Stimulated activated CD4-positive, alpha-beta T cell treated with anti-CD3 and anti-CD28 coated beads, TNF-alpha, amount 100 ng/mL, for 24 hours (primary cell): ENCODE results near the gene ARID5A.
A peak's percentile ranks its signal among the peaks of the same experiment; 100 is the strongest.
"Not testable (repeated sequence)": the region's sequence is repeated elsewhere in the genome, so short reads cannot be mapped to it uniquely, and the experiment has no call there.

Experiments
- DNase-seq, 3 experiments: peaks; one replicate each; pipeline ENCODE4 v3.0.0-alpha.2; 2020; ENCODE audit warnings: low read depth in 3 of 3

The ARID5A gene

DNA sequence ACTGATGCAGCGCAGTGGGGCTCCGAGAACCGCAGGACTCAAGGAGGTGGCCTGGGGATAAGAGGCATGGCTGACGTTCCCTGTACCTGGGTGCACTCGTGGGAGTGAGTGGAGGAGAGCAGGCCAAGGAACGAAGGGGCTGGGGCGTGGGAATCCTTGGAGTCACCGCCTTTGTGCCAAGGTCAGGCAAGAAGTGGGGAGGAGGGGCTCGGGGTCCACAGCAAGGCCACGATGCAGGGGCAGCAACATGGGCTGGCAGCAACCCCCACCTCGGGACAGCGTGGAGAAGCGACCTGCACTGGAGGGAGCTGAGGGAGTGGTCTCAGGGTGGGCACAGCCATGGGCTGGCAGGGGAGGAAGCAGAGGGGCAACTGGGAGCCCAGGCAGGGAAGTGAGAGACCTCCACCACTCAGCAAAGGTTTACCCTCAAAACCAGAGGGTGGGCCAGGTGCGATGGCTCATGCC lies 18.6 kb downstream of the ARID5A start:
- DNase-seq: no peak

DNA sequence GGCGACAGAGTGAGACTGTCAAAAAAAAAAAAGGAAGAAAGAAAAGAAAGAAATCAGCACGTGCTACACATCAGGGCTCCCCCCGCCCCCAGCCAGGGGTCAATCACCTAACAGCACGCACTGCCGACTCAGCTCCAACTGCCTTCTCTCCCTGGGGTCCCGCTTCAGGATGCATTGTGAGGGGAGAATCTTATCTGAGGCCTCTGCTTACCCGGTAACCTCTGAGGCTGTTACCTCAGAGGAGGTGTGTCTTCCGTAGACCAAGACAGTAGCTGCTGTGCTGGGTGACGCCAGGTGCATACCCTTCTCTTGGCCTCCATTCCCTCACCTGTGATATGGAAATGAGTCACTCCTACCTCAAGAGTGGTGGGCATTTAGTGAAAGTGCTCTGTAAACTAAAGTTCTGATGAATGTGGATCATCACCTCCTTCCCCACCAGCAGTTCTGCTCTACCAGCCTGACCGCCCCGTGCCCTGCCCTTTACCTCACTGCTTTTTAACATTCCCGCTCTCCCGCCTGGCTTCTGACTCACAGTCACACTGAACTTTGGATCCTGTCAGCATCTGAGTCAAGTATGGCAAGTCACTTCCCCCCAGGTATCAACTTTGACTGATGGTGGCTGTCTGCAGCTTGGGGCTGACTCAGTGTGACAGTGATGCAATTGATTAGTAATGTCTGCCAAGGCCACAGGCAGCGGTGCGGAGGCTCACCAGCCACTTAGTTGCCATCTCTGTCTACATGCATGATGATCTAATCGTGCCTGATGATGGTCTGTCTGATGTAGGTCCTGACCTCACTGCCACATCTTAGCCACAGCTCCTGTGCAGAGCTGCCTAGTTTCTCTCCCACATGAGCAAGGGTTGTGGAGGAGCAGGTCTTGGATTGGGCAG lies 20.1 kb downstream of the ARID5A start:
- peak; percentile 41 to 68 (median 46) for DNase-seq

DNA sequence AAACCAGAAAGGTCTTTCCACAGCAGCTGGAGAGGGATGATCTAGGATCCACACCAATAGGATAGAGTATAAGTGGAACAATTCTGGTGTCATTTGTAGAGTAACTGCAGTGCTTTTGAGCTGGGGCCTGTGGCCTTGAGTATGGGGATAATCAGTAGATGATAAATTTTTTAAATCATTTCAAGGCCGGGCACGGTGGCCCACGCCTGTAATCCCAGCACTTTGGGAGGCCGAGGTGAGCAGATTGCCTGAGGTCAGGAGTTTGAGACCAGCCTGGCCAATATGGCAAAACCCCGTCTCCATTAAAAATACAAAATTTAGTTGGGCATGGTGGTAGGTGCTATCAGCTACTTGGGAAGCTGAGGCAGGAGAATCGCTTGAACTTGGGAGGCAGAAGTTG lies 20.9 kb downstream of the ARID5A start:
- not testable (repeated sequence) for DNase-seq

DNA sequence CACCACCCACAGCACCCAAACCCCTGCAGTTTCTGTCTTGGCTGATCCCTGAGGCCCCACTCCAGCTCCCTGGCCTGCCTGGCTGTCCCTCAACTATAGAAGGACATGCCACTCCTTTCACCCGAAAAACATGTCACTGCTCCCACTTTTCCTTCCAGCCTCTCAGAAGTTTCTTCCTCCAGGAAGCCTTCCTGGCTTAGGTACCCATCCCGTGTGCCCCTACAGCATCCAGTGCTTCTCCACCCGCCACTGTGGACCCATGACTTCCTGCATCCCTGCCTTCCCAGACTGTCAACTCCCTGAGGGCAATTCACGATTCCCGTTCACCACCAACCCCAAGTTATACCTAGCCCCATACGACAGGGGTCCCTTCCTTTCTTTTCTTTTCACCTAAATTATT lies 21.5 kb downstream of the ARID5A start:
- no peak for DNase-seq

DNA sequence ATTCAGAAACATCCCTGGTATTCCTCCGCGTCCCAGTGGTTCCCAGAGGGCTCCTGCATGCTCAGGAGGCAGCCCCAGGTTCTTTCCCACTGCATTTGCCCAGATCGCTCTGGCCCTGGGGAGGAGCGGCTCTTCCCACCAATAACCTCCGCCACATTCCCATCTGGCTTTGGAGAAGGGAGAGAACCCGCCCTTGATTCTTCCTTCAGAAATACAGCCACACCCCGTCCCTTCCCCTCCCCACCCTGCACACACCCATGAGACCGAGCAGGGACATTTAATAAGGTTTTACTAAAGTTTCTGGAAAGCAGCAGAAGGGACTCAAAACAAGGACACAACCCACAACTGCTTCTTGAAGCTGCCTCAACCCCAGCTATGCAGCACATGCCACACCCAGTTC lies 21.9 kb downstream of the ARID5A start:
- DNase-seq: no peak

DNA sequence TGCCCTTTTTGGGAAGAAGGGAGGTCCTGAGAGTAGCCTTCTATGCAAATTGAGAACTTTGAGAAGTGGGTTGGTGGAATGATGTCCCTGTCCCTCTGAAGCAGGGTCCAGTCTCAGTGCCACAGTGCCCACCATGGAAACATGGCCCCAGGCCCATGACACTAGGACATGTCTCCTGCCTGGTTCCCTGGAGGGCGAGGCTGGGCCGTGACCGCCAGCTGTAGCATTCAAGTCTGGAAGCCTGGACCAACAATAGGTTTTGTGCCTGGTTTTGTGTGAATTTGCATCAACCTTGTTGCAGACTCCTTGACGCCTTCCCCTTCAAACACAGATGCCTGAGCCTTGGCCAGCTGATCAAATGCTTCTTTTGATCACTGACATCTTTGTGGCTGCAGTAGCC lies 27.5 kb downstream of the ARID5A start:
- DNase-seq: no peak

DNA sequence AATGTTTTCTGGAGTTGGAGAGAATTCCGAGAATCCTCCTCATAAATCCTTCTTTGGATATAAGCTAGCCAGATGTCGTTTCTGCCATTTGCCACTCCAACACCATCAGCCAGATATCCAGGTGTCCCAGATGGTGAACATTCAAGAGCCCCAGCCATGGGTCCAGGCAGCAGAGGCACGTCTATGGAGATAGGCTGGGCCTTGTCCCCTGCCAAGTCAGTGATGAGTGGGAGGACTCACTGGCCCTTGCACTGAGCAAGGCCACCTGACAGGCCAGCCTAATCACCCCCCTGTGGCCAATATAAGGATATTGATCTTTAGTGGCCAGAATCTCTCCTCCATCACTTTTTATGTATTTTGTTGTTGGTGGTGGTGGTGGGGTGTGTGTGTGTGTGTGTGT lies 28.0 kb downstream of the ARID5A start:
- no peak for DNase-seq

DNA sequence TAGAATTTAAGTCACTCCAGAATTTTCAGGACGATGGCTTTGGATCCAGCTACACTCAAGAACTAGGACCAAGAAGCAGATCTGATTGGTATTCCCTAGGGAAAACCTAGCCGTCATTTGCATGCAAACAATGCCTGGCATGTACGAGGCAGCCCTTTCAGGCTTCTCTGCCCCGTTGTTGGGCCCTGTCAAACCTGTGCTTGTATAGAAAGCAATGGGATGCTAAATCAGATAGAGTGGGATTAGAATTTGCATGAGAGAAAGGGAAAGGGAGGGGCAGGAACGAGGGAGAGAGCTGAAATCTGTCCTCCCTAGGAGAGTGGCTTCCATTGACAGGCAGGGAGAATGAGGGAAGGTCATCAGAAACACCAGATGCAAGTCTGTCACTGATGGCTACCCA lies 28.6 kb downstream of the ARID5A start:
- no peak for DNase-seq

DNA sequence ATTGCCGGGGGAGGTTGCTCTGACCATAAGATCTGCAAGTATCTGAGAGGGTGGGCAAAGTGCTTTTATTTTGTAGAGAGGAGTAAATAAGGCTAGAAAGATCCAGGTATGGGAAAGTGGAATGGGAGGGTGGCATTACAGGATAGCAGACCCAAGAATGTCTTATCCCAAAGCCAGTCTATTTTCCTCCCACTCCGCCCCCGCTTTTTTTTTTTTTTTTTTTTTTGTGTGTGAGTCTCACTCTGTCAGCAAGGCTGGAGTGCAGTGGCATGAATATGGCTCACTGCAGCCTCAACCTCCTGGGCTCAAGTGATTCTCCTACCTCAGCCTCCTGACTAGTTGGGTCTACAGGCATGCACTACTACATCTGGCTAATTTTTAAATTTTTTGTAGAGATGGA lies 31.5 kb downstream of the ARID5A start:
- no peak for DNase-seq

DNA sequence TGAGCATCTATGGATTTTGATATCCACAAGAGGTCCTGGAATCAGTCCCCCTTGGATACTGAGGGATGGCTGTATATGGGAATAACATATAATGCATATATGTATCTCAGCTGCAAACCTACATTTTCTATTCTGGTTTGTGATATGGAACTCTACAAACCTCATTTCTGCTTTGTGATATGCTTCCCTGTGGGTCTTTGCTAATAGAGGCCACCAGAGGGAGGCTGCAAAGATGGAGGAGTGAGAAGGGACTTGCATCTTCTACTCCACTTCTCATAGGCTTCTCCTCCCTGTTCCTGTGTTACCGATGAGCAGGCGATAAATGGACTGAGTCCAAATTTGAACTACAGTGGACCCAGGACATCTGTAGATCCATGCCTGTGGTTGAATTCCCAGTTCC lies 37.8 kb downstream of the ARID5A start:
- DNase-seq: no peak

DNA sequence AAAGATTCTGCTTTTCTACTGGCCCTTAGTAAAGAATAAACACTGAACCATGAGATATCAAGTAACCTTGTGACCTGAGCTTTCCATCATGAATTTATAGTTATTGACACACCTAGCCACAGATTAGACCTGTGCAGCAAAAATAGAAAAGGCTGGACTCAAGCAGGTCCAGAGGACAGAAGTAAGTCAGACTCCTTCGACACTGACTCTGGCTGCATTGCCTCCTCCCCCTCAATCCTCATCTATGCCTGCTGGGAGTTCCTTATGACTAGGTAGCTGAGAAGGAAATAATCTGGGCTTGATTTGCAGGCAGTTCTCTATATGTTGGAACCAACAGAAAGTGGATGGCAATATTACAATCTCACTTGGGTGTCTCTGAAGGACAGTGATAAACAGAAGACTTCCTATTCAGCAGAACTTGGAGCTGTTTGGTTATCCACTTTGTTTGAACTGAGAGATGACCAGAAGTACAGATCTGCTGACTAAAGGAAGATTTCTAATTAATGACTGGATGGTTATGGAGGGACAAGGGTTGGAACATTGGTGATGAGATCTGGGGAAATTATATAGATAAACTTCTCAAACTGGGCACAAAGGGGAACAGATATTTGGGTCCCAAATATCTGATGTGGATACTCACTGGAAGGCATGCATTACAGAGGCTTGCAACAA lies 39.4 kb downstream of the ARID5A start:
- DNase-seq: no peak

DNA sequence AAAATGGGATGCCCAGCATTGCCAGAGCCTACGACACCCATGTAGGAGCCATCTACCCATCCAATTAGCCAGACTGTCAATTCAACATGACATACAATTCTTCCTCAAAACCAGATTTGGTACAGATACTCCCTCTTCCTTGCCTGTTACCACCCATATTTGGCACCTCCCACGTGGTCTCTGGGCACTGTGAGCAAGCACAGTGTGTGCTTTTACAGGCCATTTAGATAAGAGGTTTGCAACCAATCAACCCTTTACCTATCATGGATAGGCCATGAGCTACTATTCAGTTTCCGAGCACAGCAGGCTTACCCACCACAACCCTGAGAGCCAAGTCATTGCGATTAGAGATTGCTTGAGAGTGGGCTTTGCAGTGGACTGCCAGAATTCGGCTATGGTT lies 40.9 kb downstream of the ARID5A start:
- DNase-seq: no peak

DNA sequence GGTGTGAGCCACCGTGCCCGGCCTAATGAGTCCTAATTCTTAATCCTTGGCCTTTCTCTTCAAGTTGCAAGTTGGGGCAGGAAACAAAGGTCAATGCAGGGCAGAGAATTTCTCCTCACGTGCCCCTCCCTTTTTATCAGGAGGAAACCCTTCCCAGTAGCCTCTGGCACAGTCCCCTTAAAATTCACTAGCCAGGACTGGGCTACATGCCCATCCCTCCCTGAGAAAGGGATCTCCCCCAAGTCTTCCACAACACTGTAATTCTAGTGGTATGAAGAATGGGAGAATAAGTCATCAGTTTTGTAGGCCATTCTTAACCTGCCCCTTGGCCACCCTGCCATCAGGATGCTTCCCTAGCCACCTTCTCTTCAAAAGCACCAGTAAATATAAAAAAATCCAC lies 42.2 kb downstream of the ARID5A start:
- DNase-seq: no peak

DNA sequence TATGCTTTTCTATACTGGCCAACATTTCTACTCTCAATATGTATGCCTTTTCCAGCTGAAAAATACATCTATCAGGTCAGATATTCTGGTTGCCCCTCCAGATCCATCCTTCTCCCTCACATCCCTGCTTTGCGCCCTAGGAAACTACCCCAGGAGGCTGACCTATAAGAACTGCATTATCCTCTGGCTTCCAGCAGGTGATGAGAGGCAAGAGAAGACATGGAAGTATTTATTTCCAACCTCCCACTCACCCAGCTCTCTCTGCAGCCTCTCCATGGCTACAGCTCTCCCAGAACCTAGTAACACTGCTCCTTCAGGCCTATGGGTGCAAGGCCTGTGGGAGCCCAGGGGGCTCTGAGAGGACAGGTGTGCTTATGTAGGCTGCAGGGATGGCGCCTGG lies 42.9 kb downstream of the ARID5A start:
- DNase-seq: no peak

DNA sequence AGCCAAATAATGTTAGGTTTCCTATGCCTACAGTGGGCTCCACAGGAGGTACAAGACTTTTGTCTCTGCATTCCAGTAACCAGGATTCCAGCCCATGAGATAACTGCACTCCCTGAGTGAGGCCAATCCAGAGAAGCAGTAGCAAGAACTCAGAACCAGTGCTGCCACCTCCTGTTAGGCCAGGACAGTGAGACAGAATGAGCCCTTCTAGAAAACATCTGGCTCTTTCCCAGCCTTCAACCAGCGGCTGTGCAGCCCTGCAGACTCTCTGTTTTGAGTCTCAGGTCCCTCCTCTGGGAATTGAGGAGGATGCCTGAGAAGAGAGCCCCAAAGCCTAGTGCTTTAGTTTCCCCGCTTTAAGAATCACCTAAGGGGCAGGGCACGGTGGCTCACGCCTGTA lies 44.2 kb downstream of the ARID5A start:
- no peak for DNase-seq

DNA sequence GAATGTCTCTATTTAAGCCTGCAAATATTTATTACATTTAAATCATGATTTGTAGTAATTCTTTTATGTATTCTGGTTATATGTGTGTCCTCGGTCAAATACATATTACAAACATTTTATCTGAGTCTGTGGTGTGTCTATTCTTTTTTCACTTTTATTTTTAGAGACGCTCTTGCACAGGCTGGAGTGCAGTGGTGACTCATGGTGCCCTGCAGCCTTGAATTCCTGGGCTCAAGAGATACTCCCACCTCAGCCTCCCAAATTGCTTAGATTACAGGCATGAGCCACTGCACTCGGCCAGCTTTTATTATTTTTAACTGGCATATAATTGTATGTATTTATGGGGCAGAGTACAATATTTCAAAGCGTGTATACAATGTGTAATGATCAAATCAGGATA lies 47.5 kb downstream of the ARID5A start:
- DNase-seq: no peak

DNA sequence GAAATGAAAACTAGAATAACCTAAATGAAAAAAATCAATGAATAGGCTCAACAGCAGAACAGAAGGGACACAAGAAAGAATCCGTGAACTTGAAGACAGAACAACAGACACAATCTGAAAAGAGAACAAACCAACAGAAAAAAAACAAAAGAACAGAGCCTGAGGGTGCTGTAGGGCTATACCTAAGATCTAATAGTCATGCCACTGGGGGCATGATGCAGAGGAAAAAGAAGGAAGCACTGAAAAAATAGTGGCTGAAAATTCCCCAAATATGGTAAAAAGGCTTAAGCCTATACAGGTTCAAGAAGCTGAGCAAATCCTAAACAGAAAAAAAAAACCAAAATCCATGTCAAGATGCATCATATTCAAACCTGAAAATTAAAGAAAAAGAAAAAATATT lies 51.3 kb downstream of the ARID5A start:
- DNase-seq: no peak

DNA sequence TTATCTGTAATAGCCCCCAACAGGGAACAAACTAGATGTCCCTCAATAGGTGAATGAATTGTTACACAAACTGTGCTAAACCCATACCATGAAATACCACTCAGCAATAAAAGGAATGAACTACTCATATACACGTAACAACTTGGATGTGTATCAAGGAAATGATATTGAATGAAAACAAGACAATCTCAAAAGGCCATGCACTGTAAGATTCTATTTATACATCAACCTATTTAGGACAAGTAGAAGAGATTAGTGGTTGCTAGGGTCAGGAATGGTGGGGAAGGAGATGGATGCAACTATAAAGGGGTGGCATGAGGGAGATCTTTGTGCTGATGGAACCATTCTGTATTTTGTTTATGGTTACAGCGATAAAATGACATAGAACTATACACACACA lies 54.5 kb downstream of the ARID5A start:
- no peak for DNase-seq

DNA sequence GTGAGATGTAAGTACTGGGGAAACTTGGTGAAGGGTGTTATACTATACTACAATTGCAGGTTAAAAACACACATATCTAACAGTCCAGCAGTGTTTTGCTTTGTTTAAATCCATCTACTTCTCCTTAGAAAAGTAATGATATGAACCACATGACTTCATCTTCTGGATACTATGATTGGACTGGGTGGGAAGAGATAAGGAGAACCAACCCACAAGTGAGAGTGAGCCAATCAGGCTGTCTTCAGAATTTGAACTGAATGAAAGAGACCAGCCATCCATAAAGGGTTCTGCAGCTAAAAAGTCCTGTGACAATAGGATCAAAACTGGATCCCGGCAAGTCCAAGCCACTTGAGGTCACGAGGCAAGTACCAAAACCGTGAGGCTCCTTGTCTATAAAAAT lies 54.9 kb downstream of the ARID5A start:
- no peak for DNase-seq

DNA sequence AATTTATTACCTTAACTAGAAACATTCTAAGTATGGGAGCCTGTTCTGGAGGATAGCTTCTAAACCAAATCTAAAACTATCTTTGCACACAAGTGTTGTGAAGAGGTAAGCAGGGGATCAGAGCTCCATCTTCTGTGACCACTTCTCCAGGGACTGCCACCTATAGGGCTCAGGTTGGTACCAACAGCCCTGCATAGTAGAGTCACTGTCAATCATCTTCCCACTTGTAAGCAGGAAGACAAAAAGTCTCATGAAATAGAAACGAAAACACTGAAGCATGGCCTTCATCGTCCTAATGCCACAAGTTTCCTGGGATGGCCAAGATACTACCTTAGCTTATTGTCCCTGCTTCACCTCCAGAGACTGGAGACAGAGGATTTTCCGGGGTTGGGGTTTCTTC lies 57.7 kb downstream of the ARID5A start:
- no peak for DNase-seq

DNA sequence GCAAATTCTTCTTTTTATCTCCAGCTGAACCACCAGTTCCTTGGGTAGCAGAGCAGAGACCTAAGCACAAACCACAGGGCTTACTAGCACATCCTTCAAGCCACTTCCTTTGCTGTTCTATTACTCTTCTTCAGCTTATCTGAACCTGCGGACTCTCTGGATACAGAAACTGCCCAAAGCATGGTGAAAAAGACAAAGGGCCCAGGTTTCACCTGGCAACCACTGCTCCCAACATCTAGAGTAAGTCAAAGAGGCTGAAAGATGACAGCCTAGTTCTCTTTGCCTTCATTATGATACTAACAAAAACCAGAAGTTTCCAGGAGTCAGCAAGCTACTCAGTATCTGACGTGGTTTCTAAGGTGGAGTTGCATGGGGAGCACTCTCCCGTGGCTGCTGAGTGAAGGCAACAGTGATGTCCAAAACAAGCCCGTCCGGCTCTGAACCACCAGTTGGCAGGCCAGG lies 58.2 kb downstream of the ARID5A start:
- no peak for DNase-seq

DNA sequence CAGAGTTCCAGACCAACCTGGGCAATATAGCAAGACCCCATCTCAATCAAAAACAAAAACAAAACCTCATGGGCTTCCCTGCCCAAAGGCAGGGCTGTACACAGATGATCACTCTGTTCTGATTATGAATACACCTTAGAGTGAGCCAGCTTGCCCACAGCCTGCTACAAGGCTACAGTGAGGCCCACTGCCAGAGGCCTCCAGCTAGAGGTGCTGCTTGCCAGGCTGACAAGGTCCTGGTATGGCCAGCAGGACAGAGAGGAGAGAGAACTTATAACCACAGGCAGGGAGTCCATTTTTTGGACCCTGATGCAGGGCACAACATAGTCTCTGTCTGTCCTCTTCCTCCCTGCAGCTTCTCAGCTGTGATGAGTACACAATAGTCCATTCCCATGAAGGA lies 60.0 kb downstream of the ARID5A start:
- DNase-seq: no peak

DNA sequence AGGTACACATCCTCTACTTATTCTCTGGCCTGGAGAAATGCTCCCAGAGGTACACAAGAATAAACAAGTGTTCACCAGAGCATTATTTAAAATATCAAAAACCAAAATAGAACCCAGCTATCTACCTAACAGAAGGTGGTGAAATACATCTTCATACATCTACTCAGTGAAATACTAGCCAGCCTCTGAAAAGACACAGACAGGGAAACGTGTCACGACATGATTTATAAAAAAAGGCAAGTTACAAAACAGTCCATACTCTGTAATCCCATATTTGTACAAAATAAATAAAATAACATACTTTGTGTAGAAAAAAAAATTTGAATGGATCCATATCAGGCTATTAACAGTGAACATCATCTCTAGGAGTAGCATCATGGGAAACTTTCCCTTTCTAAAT lies 63.4 kb downstream of the ARID5A start:
- DNase-seq: no peak
